ENCODE measurements around the gene VPS37B. TPM values are rescaled to one million over a fixed set of nuclear protein-coding genes. Genes with fewer than 3 reads are reported as not detected.

The VPS37B gene
- total RNA-seq, 4 donors from 2014 or later, result 4.8 to 8.2 (median 7.6) TPM

DNA sequence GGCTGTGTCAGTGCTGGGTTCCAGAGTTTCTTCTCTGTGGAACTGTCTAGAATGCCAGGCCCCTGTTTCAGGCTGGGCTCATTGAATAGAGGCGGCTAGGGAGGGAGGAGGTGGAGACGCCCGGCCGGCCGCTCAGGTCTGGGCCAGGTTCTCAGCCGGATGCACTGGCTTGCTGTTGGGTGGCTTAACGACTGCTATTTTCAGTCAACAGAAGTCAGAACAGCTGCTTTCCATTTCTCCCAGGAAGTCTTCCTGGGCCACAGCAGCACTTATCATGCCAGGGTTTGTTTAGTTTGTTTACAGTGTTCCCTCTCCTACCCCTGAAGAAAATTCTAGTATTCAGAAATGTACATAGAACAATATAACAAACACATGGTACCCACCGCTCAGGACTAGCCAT, 26.0 kb upstream of the VPS37B start:
- Histone ChIP-seq H3K9me3 (no peaks in the 10 kb centered on the region), H3K27ac (no peak overlapping the region), H3K36me3 (no peaks in the 10 kb centered on the region), H3K4me1 (peaks cover 11 to 13% of the 10 kb centered on the region in 2 donors), H3K27me3 (no peaks in the 10 kb centered on the region), H3K4me3 (no peak overlapping the region)
- TF ChIP-seq CTCF (IDR thresholded peaks at IDR 0.05 in 4 of 5, conservative IDR thresholded peaks at IDR 0.05 in 1 of 5), result no peak
- no peak for TF ChIP-seq POLR2A (IDR thresholded peaks at IDR 0.05)
- intact Hi-C loops (cut with DNase I; ENCODE audit: low total_unique reads) (no loop called here), in situ Hi-C loops (cut with MboI; ENCODE audit: low sequenced_read_pairs in 4 of 4) (no loop called here)
- no peak for ATAC-seq
- DNase-seq, result no peak

DNA sequence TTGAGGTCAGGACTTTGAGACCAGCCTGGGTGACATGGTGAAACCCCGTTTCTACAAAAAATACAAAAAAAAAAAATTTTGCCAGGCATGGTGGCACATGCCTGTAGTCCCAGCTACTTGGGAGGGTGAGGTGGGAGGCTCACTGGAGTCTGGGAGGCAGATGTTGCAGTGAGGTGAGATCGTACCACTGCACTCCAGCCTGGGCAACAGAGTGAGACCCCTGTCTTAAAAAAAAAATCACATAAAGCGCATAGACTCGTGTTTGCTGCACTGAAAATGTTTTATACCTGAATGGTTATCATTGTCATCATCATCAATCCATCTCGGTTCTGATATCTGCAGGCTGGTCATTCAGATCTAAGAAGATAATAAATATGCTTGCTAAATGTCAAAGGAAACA, 24.8 kb upstream of the VPS37B start:
- in situ Hi-C loops (cut with MboI; ENCODE audit: low sequenced_read_pairs in 4 of 4) (no loop called here), intact Hi-C loops (cut with DNase I; ENCODE audit: low total_unique reads) (no loop called here)
- Histone ChIP-seq H3K27me3 (no peaks in the 10 kb centered on the region), H3K27ac (no peak overlapping the region), H3K9me3 (no peaks in the 10 kb centered on the region), H3K4me3 (no peak overlapping the region), H3K4me1 (peaks cover 11 to 13% of the 10 kb centered on the region in 2 donors), H3K36me3 (no peaks in the 10 kb centered on the region)
- no peak for ATAC-seq
- no peak for DNase-seq
- no peak for TF ChIP-seq CTCF (IDR thresholded peaks at IDR 0.05 in 4 of 5, conservative IDR thresholded peaks at IDR 0.05 in 1 of 5)
- no peak for TF ChIP-seq POLR2A (IDR thresholded peaks at IDR 0.05)

- no peaks in the 10 kb centered on the region for H3K9me3 ChIP-seq
- no peak for ATAC-seq
- intact Hi-C loops (cut with DNase I; ENCODE audit: low total_unique reads), result no loop called here
- peaks cover 11 to 13% of the 10 kb centered on the region in 2 donors for H3K4me1 ChIP-seq
- no peak overlapping the region for H3K4me3 ChIP-seq
- no peaks in the 10 kb centered on the region for H3K36me3 ChIP-seq
- in situ Hi-C loops (cut with MboI; ENCODE audit: low sequenced_read_pairs in 4 of 4), result no loop called here
- H3K27ac ChIP-seq, result no peak overlapping the region
- H3K27me3 ChIP-seq, result no peaks in the 10 kb centered on the region
- DNase-seq, result no peak
- TF ChIP-seq CTCF (IDR thresholded peaks at IDR 0.05 in 4 of 5, conservative IDR thresholded peaks at IDR 0.05 in 1 of 5), result no peak
- TF ChIP-seq POLR2A (IDR thresholded peaks at IDR 0.05), result no peak
These were observed 22.9 kb upstream of the VPS37B start for GRCh38 chr12:122918827-122919226.

GRCh38 chr12:122917507-122918121, 21.7 kb upstream of the VPS37B start:
- Histone ChIP-seq H3K4me1 (peaks cover 11 to 13% of the 10 kb centered on the region in 2 donors), H3K9me3 (no peaks in the 10 kb centered on the region), H3K4me3 (no peak overlapping the region), H3K27ac (peak overlapping the region; percentile 5 to 55 (median 32)), H3K27me3 (no peaks in the 10 kb centered on the region), H3K36me3 (no peaks in the 10 kb centered on the region)
- peak; percentile 29 to 43 for DNase-seq
- intact Hi-C loops (cut with DNase I; ENCODE audit: low total_unique reads) (no loop called here), in situ Hi-C loops (cut with MboI; ENCODE audit: low sequenced_read_pairs in 4 of 4) (no loop called here)
- peak; percentile 86 to 94 for ATAC-seq
- no peak for TF ChIP-seq POLR2A (IDR thresholded peaks at IDR 0.05)
- TF ChIP-seq CTCF (IDR thresholded peaks at IDR 0.05 in 4 of 5, conservative IDR thresholded peaks at IDR 0.05 in 1 of 5), result no peak
